ENCODE measurements around the gene ACOT4.

- TF ChIP-seq POLR2A (IDR thresholded peaks at IDR 0.05; ENCODE audit: low read depth, low read length) (no peak), TAF1 (IDR thresholded peaks at IDR 0.05; ENCODE audit: borderline replicate concordance, low read depth, low read length) (no peak)
Measured at GRCh38 chr14:73630009-73630780, 38.5 kb downstream of the ACOT4 start.

Measured in GM12892 (cell line).